ENCODE results near the gene KLHL28.
A peak's percentile ranks its signal among the peaks of the same experiment; 100 is the strongest.

Gene KLHL28

GRCh38 chr14:44961554-44962333, at the start of gene KLHL28, which contains the start of gene TOGARAM1:
Gene KLHL28, minus strand, starts transcription at chr14:44961947. Its CDS starts 16,019 bp downstream, at chr14:44945928.
Gene TOGARAM1, plus strand, starts transcription at chr14:44962190. Its CDS starts 232 bp downstream, at chr14:44962422.
- peak; percentile 100 for DNase-seq

GRCh38 chr14:45003924-45004323, 42.2 kb upstream of the KLHL28 start:
- DNase-seq, result no peak

- DNase-seq, result no peak
These were observed 34.1 kb upstream of the KLHL28 start for GRCh38 chr14:44995770-44996294.

GRCh38 chr14:44995196-44995595, 33.4 kb upstream of the KLHL28 start:
- DNase-seq, result no peak

- no peak for DNase-seq
These were observed 28.8 kb upstream of the KLHL28 start for GRCh38 chr14:44990533-44990932.

GRCh38 chr14:44989497-44990440, 28.0 kb upstream of the KLHL28 start:
- DNase-seq, result no peak

GRCh38 chr14:44988694-44989093, 26.9 kb upstream of the KLHL28 start:
- DNase-seq, result no peak

GRCh38 chr14:44982594-44982993, 20.8 kb upstream of the KLHL28 start:
- DNase-seq, result no peak

- DNase-seq, result no peak
These were observed 19.5 kb upstream of the KLHL28 start for GRCh38 chr14:44981198-44981597.

- no peak for DNase-seq
These were observed 18.1 kb upstream of the KLHL28 start for GRCh38 chr14:44979740-44980356.

GRCh38 chr14:44979273-44979672, 17.5 kb upstream of the KLHL28 start:
- DNase-seq, result no peak

- no peak for DNase-seq
These were observed 9.7 kb upstream of the KLHL28 start for GRCh38 chr14:44971459-44971858.

GRCh38 chr14:44970907-44971306, 9.2 kb upstream of the KLHL28 start:
- DNase-seq, result no peak

GRCh38 chr14:44968714-44969113, 7.0 kb upstream of the KLHL28 start:
- DNase-seq, result no peak

GRCh38 chr14:44966601-44967336, 5.0 kb upstream of the KLHL28 start:
- DNase-seq, result no peak

GRCh38 chr14:44963775-44964380, 2.1 kb upstream of the KLHL28 start:
- DNase-seq, result no peak

- no peak for DNase-seq
These were observed 1.3 kb upstream of the KLHL28 start for GRCh38 chr14:44963044-44963528.

GRCh38 chr14:44962334-44963043, 742 bp upstream of the KLHL28 start:
- peak; percentile 43 for DNase-seq

GRCh38 chr14:44961151-44961553, 595 bp downstream of the KLHL28 start:
- DNase-seq, result no peak

GRCh38 chr14:44960646-44961045, 1.1 kb downstream of the KLHL28 start:
- DNase-seq, result no peak

- no peak for DNase-seq
These were observed 1.6 kb downstream of the KLHL28 start for GRCh38 chr14:44960146-44960545.
